ENCODE data around the gene TUBE1. TPM values are rescaled to one million over a fixed set of nuclear protein-coding genes. Genes with fewer than 3 reads are reported as not detected.
"Not testable (repeated sequence)": the region's sequence is repeated elsewhere in the genome, so short reads cannot be mapped to it uniquely, and the experiment has no call there.

TUBE1 gene
- polyA plus RNA-seq, 3 donors, result 9.0 to 22.8 (median 11.5) TPM

GRCh38 chr6:112085286-112086065 is 1.8 kb downstream of the TUBE1 start:
- 73 to 78% (median 78%) methylated on average over 8 of the region's 8 CpGs for WGBS, 3 donors

GRCh38 chr6:112081569-112081968 is 5.7 kb downstream of the TUBE1 start:
- no peak overlapping the region for H3K27ac ChIP-seq (ENCODE audit: low read depth, low read length)
- WGBS, 3 donors, result 90 to 95% (median 91%) methylated on average over 4 of the region's 4 CpGs

More at GRCh38 chr6:112085286-112086065, 1.8 kb downstream of the TUBE1 start:
- no peak overlapping the region for H3K27ac ChIP-seq (ENCODE audit: low read depth, low read length)

- no peak overlapping the region for H3K27ac ChIP-seq (ENCODE audit: low read depth, low read length)
- WGBS, 3 donors, result 49 to 79% (median 65%) methylated on average over 3 of the region's 3 CpGs
Measured at GRCh38 chr6:112066606-112067005, 20.7 kb downstream of the TUBE1 start.

GRCh38 chr6:112065426-112065986 is 21.8 kb downstream of the TUBE1 start:
- H3K27ac ChIP-seq (ENCODE audit: low read depth, low read length), result no peak overlapping the region
- WGBS, 3 donors, result 62 to 73% (median 66%) methylated on average over 6 of the region's 6 CpGs

GRCh38 chr6:112062966-112063365 is 24.3 kb downstream of the TUBE1 start:
- H3K27ac ChIP-seq (ENCODE audit: low read depth, low read length), result no peak overlapping the region
- 81 to 87% (median 86%) methylated on average over 3 of the region's 3 CpGs for WGBS, 3 donors

- H3K27ac ChIP-seq (ENCODE audit: low read depth, low read length), result no peak overlapping the region
- 92 to 94% (median 92%) methylated on average over 4 of the region's 4 CpGs for WGBS, 3 donors
Measured at GRCh38 chr6:112061605-112062004, 25.7 kb downstream of the TUBE1 start.

- WGBS, 3 donors, result 47 to 79% (median 60%) methylated on average over 4 of the region's 4 CpGs
- H3K27ac ChIP-seq (ENCODE audit: low read depth, low read length), result no peak overlapping the region
Measured at GRCh38 chr6:112058243-112059032, 28.8 kb downstream of the TUBE1 start.

GRCh38 chr6:112054555-112055190 is 32.6 kb downstream of the TUBE1 start:
- no peak overlapping the region for H3K27ac ChIP-seq (ENCODE audit: low read depth, low read length)
- 77 to 85% (median 78%) methylated on average over 10 of the region's 10 CpGs for WGBS, 3 donors

- 78 to 87% (median 82%) methylated on average over 12 of the region's 12 CpGs for WGBS, 3 donors
- H3K27ac ChIP-seq (ENCODE audit: low read depth, low read length), result no peak within 1 kb of the TSS
Measured at GRCh38 chr6:112054001-112054400, 33.3 kb downstream of the TUBE1 start, which contains the start of gene CCN6. Gene CCN6 (plus strand): TSS chr6:112054104. CDS start chr6:112054358, 254 bp downstream.

GRCh38 chr6:112051251-112051740 is 36.0 kb downstream of the TUBE1 start:
- not testable (repeated sequence) for H3K27ac ChIP-seq (ENCODE audit: low read depth, low read length)
- WGBS, 3 donors, result 82 to 97% (median 85%) methylated on average over 4 of the region's 4 CpGs

GRCh38 chr6:112050429-112050828 is 36.9 kb downstream of the TUBE1 start:
- H3K27ac ChIP-seq (ENCODE audit: low read depth, low read length), result no peak overlapping the region
- WGBS, 3 donors, result 77 to 94% (median 93%) methylated on average over 5 of the region's 5 CpGs

- WGBS, 3 donors, result 90 to 92% (median 90%) methylated on average over 7 of the region's 7 CpGs
Measured at GRCh38 chr6:112049996-112050395, 37.3 kb downstream of the TUBE1 start.

GRCh38 chr6:112049026-112049799 is 38.1 kb downstream of the TUBE1 start:
- 77 to 82% (median 78%) methylated on average over 6 of the region's 6 CpGs for WGBS, 3 donors
- H3K27ac ChIP-seq (ENCODE audit: low read depth, low read length), result no peak overlapping the region

More at GRCh38 chr6:112049996-112050395, 37.3 kb downstream of the TUBE1 start:
- no peak overlapping the region for H3K27ac ChIP-seq (ENCODE audit: low read depth, low read length)

GRCh38 chr6:112047523-112047922 is 39.8 kb downstream of the TUBE1 start:
- not testable (repeated sequence) for H3K27ac ChIP-seq (ENCODE audit: low read depth, low read length)
- WGBS, 3 donors, result 93 to 97% (median 95%) methylated on average over 19 to 25 of the region's 25 CpGs

GRCh38 chr6:112044856-112045255 is 42.4 kb downstream of the TUBE1 start:
- H3K27ac ChIP-seq (ENCODE audit: low read depth, low read length), result no peak overlapping the region
- WGBS, 3 donors, result 15 to 69% (median 53%) methylated on average over 3 of the region's 3 CpGs

- no peak overlapping the region for H3K27ac ChIP-seq (ENCODE audit: low read depth, low read length)
- whole genome bisulfite sequencing, 3 donors, result 58 to 73% (median 70%) methylated on average over 8 of the region's 8 CpGs
Measured at GRCh38 chr6:112044196-112044595, 43.1 kb downstream of the TUBE1 start.

GRCh38 chr6:112043032-112044007 is 44.0 kb downstream of the TUBE1 start:
- WGBS, 3 donors, result 0 to 1% (median 0%) methylated on average over 36 of the region's 36 CpGs
- H3K27ac ChIP-seq (ENCODE audit: low read depth, low read length), result no peak overlapping the region
